HTERT RPE-1 (cell line): ENCODE results near the gene EMSY.
"Not testable (repeated sequence)": the region's sequence is repeated elsewhere in the genome, so short reads cannot be mapped to it uniquely, and the experiment has no call there.

Experiments used
- in situ Hi-C: fragments of 300-500 bp; cut with MboI; formaldehyde crosslinking; loops from 4 replicates; pipeline ENCODE4 v1.14.3; 2020; ENCODE audit warnings: low sequenced_read_pairs

Gene EMSY, protein sequence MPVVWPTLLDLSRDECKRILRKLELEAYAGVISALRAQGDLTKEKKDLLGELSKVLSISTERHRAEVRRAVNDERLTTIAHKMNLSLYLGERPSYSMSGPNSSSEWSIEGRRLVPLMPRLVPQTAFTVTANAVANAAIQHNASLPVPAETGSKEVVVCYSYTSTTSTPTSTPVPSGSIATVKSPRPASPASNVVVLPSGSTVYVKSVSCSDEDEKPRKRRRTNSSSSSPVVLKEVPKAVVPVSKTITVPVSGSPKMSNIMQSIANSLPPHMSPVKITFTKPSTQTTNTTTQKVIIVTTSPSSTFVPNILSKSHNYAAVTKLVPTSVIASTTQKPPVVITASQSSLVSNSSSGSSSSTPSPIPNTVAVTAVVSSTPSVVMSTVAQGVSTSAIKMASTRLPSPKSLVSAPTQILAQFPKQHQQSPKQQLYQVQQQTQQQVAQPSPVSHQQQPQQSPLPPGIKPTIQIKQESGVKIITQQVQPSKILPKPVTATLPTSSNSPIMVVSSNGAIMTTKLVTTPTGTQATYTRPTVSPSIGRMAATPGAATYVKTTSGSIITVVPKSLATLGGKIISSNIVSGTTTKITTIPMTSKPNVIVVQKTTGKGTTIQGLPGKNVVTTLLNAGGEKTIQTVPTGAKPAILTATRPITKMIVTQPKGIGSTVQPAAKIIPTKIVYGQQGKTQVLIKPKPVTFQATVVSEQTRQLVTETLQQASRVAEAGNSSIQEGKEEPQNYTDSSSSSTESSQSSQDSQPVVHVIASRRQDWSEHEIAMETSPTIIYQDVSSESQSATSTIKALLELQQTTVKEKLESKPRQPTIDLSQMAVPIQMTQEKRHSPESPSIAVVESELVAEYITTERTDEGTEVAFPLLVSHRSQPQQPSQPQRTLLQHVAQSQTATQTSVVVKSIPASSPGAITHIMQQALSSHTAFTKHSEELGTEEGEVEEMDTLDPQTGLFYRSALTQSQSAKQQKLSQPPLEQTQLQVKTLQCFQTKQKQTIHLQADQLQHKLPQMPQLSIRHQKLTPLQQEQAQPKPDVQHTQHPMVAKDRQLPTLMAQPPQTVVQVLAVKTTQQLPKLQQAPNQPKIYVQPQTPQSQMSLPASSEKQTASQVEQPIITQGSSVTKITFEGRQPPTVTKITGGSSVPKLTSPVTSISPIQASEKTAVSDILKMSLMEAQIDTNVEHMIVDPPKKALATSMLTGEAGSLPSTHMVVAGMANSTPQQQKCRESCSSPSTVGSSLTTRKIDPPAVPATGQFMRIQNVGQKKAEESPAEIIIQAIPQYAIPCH (N-terminal part only)

DNA sequence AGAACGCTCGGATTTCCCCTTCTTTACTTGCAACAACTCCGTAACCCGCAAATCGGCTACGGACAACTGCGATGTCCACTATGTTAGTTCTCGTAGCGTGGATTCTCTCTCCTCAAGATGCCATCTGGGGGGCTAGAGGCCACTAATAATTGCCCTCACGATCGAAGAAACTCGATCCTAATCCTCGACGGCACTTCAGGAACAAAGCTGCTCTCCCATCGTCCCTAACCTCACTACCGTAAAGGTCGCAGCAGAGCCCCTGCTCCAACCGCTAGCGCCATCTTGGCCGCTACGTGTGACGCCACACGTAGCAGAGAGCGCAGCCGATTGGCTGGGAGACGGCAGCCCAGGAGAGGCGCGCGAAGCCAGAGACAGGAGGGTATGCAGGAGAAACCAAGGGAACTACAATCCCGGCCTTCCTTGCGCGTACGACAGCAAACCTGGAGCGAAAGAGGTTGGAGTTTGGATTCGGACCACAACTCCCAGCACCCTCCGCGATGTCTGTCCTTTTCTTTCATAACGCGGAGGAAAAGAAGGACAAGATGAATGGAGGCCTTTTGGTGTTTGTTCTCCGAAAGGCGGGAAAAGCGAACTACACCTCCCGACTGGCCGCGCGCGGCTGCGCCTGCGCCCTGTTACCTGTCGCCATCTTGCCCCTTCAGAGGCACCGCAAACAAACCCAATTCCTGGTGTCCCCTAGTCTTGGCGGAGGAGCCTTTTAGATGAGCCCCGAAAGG, at the start of gene EMSY:
EMSY (plus strand) TSS at position 635 of the 737 bp plus-strand sequence. CDS start 1,921 bp downstream, outside the sequence.
- in situ Hi-C loops = no loop called here

DNA sequence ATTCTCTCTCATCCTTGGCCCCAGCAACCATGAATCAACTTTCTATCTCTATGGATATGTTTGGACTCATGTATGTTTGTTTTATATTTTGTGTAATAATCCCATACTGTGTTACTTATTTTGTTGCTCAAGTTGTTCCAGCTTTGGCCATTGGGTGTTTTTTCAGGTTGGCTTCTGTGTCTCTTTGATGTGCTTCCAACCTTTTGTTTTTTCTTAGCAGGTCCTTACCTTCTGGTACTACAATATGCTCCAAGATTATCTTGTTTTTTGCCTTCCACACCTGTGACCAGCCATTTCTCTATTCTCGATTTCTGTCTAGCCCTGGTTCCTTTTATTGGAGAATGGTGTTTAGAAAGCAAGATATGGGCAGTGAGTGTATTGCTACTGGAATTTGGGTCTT, 49.5 kb upstream of the EMSY start:
- in situ Hi-C loops = no loop called here

DNA sequence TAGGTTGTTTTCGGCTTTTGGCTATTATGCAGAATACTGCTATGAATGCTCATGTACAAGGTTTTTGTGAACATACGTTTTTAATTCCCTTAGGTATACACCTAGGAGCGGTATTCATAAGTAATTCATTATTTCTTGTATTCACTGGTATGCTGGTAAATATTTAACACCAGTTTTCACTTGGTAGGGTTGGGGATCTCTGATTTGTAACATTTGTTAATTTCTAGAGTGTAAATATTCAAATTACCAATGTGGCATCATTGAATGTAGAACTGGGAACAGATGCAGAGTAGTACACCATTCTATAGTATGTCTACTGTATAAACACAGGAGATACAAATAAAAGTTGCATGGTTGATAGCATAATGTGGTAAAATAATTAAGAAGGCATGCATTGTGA, 47.4 kb upstream of the EMSY start:
- in situ Hi-C loops = no loop called here

DNA sequence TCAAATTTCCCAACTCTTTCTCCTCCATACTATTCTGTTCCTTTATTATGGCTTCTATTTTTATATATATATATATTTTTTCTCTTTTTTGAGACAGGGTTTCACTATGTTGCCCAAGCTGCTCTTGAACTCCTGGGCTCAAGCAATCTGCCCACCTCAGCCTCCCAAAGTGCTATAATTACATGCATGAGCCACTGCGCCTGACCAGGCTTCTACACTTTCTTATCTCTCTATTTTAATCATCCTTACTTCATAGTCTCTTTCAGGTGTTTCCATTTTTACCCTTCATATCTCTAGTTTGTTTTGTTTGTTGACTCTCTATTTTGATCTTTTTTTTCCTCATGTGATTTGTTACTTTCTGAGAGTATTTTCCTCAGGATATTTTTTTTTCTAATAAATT, 43.9 kb upstream of the EMSY start:
- in situ Hi-C loops = no loop called here

DNA sequence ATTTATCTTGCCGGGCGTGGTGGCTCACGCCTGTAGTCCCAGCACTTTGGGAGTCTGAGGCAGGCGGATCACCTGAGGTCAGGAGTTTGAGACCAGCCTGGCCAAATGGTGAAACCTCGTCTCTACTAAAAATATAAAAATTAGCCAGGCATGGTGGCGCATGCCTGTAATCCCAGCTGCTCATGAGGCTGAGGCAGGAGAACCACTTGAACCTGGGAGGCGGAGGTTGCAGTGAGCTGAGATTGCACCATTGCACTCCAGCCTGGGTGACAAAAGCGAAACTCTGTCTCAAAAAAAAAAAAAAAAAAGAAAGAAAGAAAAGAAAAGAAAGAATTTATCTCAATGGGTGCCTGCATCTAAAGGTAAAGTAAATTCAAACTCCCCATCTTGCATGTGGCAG, 43.3 kb upstream of the EMSY start:
- in situ Hi-C loops = not testable (repeated sequence)

DNA sequence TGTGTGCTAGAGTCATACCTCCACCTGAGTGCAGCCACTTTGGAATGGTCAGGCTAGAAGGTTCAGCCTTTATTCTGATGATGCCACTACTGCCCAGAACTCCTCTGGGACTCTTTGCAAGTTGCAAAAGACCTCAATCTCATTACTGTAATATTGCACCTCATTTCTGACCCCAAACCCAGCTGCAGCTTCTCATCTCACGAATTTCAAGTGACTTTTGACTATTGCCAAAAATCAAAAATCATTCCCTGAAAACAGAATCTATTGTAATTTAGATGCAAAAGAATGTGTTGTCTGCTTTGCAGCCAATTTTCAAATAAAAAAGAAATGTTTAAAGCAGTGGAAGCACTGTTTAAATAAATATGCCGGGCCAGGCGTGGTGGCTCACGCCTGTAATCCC, 38.5 kb upstream of the EMSY start:
- in situ Hi-C loops = no loop called here

DNA sequence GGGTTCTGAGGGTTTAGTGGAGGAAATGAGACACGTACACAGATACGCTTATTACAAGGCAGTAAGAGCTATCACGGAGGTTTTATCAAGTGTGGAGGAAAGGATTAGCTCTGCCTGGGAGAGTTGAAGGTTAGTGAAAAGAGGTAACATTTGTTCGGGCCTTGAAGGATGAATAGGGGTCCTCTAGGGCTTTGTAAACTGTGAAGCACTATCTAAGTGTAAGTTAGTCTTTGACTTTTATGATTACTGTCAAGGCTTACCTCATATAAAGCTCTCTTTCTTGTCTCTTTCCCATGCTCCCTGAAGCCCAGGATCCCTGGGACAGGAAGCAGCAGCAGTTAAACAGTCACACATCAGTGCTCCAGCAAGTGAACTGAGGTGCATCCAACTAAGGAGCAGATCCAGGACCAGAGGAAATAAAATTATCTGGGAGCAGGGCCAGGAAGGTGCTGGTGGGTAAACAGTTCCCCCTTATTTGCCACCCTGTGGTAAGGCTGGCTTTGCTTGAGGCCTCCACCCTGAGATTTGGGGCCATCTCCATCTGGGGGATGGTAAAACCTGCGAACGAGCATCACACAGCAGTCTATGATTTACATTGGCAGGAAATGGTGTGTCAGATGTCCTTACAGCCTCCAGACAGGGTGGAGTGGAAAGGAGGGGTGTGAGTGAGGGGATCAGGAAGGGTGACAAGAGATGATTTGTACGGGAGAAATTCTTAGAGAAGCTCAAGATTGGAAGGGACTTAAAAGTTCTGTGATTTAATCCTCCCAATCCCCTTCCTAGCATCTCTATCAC, 36.5 kb upstream of the EMSY start:
- in situ Hi-C loops = no loop called here

DNA sequence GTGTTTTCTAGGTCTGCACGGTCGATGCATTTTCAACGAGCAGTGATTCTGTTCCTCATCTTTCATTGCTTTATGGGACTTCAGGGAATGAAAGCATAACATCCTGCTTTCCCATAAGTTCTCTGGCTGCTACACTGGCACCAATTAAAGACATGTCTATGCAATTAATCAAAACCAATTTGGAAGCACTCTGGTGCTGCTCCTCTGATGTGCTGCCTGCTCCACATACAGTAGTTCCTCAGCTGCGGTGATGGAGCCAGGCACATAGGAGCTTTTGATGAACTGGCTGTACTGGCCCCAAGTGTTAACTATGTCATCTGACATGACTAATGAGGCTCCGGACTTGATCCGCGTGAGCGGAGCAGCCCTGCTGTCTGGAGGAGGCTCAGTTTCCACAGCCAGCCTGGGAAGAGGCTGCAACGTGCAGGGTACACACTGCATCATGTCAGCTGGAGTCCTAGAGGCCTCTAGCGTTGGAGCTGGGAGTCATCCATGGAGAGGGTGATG, 33.9 kb upstream of the EMSY start:
- in situ Hi-C loops = no loop called here

DNA sequence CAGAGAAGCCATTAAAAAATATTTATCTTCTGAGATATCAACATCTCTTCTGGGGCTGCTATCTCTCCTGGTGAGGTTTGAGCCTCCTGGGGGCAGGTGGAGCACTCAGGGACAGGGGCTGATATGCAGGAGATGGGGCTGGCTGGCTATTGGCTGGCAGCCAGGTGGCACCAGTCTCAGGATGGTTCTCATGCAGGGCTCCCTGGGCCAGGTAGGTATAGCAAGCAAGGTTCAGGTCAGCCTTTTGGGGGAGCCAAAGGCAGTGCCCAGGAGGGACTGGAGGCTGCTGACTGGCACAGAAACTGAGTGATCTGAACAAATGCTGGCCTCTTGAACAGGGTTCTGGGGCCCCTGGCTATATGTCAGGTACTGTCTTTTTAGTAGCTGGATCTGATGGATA, 29.7 kb upstream of the EMSY start:
- in situ Hi-C loops = no loop called here

DNA sequence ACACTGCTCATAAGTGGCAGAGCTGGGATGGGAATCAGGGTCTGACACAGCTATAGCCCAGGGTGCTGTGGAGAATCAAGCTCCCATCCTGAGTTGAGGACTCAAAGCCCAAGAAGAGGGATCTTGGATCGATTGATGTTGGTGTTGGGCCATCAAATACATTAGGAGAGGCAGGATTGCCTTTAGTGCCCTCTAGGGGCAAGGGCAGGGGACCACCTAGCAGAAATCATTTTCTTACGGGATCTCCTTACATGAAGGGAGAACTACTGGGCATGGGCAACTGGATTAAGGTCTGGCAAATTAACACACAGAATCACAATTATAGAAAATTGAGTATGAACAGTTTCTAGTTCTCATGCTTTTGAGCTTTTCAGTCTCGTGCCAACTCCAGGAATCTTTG, 24.9 kb upstream of the EMSY start:
- in situ Hi-C loops = no loop called here

DNA sequence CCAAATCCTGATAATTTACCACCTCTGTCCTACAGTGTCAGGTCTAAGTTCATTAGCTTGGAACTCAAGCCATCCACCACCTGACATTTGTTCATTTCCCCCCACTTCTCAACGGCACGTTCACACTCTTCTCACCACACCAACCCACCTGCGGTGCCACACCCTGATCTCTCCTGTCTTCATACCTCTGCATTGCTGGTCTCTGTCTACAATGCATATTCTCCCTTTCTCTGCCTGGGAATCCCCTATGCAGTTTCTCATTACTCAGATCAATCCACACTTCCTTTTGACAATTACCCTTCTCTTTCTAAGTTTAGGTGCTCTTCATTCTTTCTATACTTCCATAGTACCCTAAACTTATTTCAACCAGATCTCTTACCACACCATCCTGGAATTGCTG, 20.4 kb upstream of the EMSY start:
- in situ Hi-C loops = no loop called here

DNA sequence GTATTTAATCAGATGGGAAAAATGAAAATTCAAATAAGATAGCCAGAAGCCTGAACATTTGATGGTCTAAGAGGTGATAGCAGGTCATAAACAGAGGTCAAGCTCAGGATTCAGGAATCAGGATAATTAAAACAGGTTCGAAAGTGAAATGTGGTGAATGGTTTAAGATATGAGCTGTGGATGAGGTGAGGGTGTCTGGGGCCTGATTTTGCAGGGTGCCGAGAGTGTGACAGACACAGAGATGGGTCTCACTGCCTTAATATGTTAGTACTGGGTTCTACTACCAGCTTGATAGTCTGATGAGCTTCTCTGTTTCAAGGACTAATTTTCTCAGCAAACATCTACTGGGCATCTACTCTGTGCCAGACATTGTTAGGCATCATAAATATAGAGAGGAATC, 19.9 kb upstream of the EMSY start:
- in situ Hi-C loops = no loop called here

DNA sequence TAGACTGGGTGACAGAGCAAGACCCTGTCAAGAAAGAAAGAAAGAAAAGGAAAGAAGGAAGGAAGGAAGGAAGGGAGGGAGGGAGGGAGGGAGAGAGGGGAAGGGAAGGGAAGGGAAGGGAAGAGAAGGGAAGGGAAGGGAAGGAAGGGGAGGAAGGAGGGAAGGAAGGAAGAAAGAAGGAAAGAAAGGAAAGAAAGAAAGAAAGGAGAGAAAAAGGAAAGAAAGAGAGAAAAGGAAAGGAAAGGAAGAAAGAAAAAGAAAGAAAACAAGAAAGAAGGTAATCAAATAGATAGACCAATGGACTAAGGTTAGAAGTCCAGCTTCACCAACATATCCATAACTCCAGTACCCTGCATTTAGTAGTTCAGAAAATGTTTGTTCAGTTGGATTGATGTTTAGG, 18.2 kb upstream of the EMSY start:
- in situ Hi-C loops = no loop called here

DNA sequence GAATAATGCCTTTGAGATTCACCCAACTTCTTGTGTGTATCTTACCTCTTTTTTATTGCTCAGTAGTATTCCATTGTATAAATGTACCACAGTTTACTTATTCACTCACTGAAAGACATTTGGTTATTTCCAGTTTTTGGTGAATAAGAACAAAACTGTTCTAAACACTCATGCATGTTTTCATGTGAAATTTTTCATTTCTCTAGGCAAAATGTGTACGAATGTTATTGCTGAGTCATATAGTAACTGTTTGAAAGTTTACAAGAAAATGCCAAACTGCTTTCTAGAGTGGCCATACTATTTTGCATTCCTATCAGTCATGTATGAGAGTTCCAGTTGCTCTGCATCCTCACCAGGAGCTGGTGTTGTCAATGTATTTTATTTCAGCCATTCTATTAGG, 8.8 kb upstream of the EMSY start:
- in situ Hi-C loops = no loop called here

DNA sequence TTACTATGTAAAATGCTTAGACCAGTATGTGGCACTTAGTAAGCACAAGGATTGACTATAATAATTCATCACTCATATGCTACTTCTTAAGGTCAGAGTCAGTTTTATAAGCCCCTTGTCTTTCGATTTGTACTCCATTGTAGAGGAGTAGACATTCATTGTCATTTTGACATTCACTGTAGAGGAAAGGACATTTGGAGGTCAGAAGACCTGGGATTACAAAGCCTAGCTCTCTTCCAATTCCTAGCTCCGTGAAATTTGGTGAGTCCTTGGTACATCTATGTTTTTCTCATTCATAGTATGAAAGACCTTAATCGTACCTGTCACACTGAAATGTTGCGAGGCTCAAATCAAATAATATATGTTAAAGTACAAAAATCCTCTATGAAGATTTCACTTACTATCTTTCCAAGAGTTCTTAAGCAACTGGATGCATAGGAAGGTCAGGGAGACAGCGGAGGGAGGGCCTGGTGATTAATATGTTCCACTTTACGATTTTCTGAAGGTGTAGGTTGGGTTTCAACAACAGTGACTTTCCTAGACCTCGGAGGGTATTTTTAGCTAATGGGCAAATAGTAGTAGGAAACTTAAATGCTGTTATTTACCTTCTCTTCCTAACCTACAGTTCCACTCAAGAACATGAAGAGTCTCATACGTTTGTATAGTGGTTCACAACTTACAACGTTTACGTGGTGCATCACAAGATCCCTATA, 1.4 kb upstream of the EMSY start:
- in situ Hi-C loops = no loop called here

DNA sequence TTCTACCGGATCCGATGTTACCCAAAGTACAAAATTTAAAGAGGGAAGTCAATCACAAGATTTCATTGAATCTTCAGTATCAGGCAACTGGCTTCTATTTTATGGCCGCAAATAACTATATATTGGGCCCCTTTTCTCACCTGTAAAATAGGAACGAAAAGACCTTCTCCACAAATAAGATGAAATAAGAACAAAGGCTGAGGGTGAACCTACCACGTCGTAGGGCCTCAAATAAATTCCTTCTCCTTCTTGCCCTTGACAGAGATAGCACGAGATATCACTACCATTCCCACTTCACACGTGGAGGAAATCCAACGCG, 794 bp upstream of the EMSY start:
- in situ Hi-C loops = no loop called here

DNA sequence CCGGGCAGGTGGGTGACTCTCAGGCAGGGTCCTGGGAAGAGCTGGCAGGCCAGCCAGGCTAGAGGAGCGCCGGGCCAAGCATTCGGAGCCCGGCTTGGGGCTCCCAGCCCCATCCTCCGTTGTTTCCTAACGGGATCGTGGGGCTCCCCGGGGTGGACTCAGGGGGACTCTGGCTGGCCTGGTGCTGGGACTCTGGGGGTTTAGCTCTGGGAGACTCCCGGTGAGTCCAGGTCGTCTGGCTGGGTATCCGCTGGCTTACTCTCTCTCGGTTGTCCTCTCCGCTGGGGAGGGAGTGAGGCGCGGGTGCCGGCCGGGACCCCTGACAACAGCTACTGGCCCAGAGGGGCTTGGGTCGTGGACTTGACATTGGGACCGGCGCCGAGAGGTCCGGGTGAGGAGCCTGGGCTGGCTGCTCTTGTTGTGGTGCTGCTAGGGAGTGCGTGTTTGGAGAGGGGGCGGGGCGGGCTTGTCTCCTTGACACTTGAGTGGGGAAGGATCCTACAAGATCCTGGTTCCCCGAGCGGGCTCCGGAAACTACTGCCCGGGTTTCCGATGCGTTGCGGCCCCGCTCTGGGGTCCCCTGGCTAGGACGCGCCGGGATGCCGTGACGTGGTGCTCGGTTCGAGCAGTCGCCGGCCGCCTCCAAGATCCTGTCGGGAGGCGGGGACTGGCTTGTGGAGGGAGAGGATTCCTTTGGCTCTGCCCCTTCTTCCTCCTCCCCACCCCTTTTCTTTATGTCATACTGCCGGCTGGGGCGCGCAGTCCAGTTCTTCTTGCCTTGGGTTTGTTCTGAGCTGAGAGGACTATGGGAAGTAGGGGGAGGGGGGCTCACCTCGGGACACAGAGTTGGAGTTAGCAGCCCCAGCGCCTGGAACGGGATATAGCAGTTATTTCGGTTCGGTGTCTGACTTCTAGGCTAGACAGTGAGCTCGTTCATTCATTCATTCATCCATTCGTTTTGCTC, 585 bp downstream of the EMSY start:
- in situ Hi-C loops = no loop called here

DNA sequence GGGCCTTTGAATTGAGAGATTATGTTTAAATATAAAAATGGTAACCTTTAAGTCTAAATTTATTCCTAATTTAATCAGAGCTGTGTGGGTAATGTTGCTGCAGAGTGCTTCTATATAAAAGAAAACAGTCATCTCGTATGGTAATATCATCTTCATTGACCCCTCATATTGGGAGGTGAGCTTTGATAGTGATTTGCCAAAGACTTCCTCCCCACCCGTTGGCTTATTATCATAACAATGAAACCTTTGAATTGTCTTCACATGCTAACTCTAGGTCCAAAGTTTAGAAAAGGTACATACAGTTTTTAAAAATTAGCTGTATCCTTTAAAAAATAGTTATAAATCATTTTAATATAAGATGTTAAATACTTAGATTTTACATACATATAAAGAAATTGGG, 3.7 kb downstream of the EMSY start:
- in situ Hi-C loops = no loop called here
